Transverse colon (tissue), 3 donors: ENCODE measurements around the gene SECTM1.

ENCODE experiments used
- CTCF ChIP-seq, 5 experiments: fragments of 200-600 bp in 3 of 5; fragments of 450-650 bp in 2 of 5; sonication (generic) in 3 of 5; IDR thresholded peaks; 1 replicate in 2 of 5; 2 replicates in 3 of 5; pipeline ENCODE4 v1.5.1; 2016 to 2017; ENCODE audit warnings: antibody characterized with exemption in 5 of 5, inconsistent platforms in 3 of 5, mild to moderate bottlenecking in 2 of 5, moderate library complexity in 1 of 5
- EP300 ChIP-seq: sonication (generic); formaldehyde crosslinking; IDR thresholded peaks from one replicate; pipeline ENCODE4 v1.6.1; 2017; ENCODE audit warnings: antibody characterized with exemption, low read depth
- POLR2A ChIP-seq: fragments of 450-650 bp; IDR thresholded peaks from one replicate; pipeline ENCODE4 v1.6.1; 2016; ENCODE audit warnings: antibody characterized with exemption, mild to moderate bottlenecking, moderate library complexity

- TF ChIP-seq CTCF (IDR thresholded peaks at IDR 0.05): peak in 1 of 5 experiments; percentile 17
- no peak for TF ChIP-seq EP300
- TF ChIP-seq POLR2A: peak; percentile 13
Measured at GRCh38 chr17:82330322-82331239, 3.0 kb downstream of the SECTM1 start.
